ENCODE data around the gene ZNF48.

DNA sequence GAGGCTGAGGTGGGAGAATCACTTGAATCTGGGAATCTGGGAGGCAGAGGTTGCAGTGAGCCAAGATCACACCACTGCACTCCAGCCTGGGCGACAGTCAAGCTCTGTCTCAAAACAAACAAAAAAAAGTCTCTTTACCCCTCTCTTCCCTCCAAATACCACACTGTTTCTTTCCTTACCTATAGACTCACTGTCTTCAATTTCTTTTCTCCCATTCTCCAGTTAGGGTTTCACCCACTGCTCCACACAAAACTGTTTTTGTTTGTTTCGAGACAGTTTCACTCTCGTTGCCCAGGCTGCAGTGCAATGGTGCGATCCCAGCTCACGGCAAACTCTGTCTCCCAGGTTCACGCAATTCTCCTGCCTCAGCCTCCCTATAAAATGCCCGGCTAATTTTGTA, 34.0 kb upstream of the ZNF48 start:
- TF ChIP-seq, protein P1, sequence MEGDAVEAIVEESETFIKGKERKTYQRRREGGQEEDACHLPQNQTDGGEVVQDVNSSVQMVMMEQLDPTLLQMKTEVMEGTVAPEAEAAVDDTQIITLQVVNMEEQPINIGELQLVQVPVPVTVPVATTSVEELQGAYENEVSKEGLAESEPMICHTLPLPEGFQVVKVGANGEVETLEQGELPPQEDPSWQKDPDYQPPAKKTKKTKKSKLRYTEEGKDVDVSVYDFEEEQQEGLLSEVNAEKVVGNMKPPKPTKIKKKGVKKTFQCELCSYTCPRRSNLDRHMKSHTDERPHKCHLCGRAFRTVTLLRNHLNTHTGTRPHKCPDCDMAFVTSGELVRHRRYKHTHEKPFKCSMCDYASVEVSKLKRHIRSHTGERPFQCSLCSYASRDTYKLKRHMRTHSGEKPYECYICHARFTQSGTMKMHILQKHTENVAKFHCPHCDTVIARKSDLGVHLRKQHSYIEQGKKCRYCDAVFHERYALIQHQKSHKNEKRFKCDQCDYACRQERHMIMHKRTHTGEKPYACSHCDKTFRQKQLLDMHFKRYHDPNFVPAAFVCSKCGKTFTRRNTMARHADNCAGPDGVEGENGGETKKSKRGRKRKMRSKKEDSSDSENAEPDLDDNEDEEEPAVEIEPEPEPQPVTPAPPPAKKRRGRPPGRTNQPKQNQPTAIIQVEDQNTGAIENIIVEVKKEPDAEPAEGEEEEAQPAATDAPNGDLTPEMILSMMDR (IDR thresholded peaks at IDR 0.05; ENCODE audit: insufficient read depth, low read length, poor library complexity, severe bottlenecking), result no peak
- TF ChIP-seq EZH2phosphoT487 (conservative IDR thresholded peaks at IDR 0.05; ENCODE audit: low read length), result no peak
